DND-41 (cell line): ENCODE data around the gene LIME1.

Experiments used
- ATAC-seq: fragments of 200-7000 bp; cut with Tn5 transposase; 3 replicates; pipeline ENCODE4 v1.9.1; 2021; ENCODE audit warnings: low read depth; ENCODE audit not compliant: insufficient read depth
- DNase-seq: peaks from one replicate; pipeline ENCODE4 v3.0.0-alpha.2; 2020
- H2AFZ ChIP-seq: 2 replicates; pipeline ENCODE4 v1.6.0; 2012; ENCODE audit warnings: low read depth, low read length
- H3K27ac ChIP-seq: 2 replicates; pipeline ENCODE4 v1.5.1; 2012; ENCODE audit warnings: low read length, inconsistent platforms
- H3K27me3 ChIP-seq: fragments of 200-600 bp; sonication (generic); 2 replicates; pipeline ENCODE4 v1.6.0; 2012; ENCODE audit warnings: low read length, mild to moderate bottlenecking, inconsistent platforms; ENCODE audit not compliant: insufficient read depth, poor library complexity
- H3K36me3 ChIP-seq: 2 replicates; pipeline ENCODE4 v1.5.1; 2012; ENCODE audit warnings: low read length, inconsistent platforms; ENCODE audit not compliant: insufficient read depth
- H3K4me1 ChIP-seq: 2 replicates; pipeline ENCODE4 v1.5.1; 2012; ENCODE audit warnings: mild to moderate bottlenecking, low read length; ENCODE audit not compliant: insufficient read depth
- H3K4me2 ChIP-seq: 2 replicates; pipeline ENCODE4 v1.6.0; 2012; ENCODE audit warnings: mild to moderate bottlenecking, moderate library complexity, low read length, inconsistent platforms; ENCODE audit not compliant: insufficient read depth
- H3K4me3 ChIP-seq, 2 experiments: fragments of 200-600 bp in 1 of 2; shearing (Covaris generic) in 1 of 2; 2 replicates each; pipeline ENCODE4 v1.5.1; 2012 to 2016; ENCODE audit warnings: inconsistent platforms in 2 of 2, low read length in 2 of 2, mild to moderate bottlenecking in 2 of 2, low read depth in 1 of 2, moderate library complexity in 1 of 2
- H3K79me2 ChIP-seq: 2 replicates; pipeline ENCODE4 v1.6.0; 2012; ENCODE audit warnings: low read length, inconsistent platforms; ENCODE audit not compliant: insufficient read depth
- H3K9ac ChIP-seq: 2 replicates; pipeline ENCODE4 v1.6.0; 2012; ENCODE audit warnings: low read depth, mild to moderate bottlenecking, inconsistent platforms, low read length, moderate library complexity
- H3K9me3 ChIP-seq: 2 replicates; pipeline ENCODE4 v1.5.1; 2012; ENCODE audit warnings: low read length, moderate library complexity, mild to moderate bottlenecking, inconsistent platforms; ENCODE audit not compliant: insufficient read depth, severe bottlenecking
- H4K20me1 ChIP-seq: 2 replicates; pipeline ENCODE4 v1.6.0; 2012; ENCODE audit warnings: low read length; ENCODE audit not compliant: insufficient read depth
- EZH2 ChIP-seq: IDR thresholded peaks from 3 replicates; pipeline ENCODE4 v1.6.1; 2012; ENCODE audit warnings: borderline replicate concordance, low read depth, mild to moderate bottlenecking, moderate library complexity, low read length, inconsistent platforms; ENCODE audit not compliant: severe bottlenecking
- TF ChIP-seq, protein P1 (sequence below): IDR thresholded peaks from 2 replicates; pipeline ENCODE4 v1.5.1; 2012; ENCODE audit warnings: borderline replicate concordance, low read length, moderate library complexity, mild to moderate bottlenecking; ENCODE audit not compliant: poor library complexity, severe bottlenecking; ENCODE audit errors: extremely low read depth

The LIME1 gene

GRCh38 chr20:63778857-63779256, 42.4 kb downstream of the LIME1 start:
- Histone ChIP-seq H4K20me1 (no peaks in the 10 kb centered on the region), H3K36me3 (no peaks in the 10 kb centered on the region), H3K9ac (no peak overlapping the region), H3K27ac (no peak overlapping the region), H2AFZ (no peak overlapping the region), H3K79me2 (no peaks in the 10 kb centered on the region), H3K4me1 (no peaks in the 10 kb centered on the region), H3K4me3 (no peak overlapping the region), H3K4me2 (no peak overlapping the region), H3K9me3 (no peaks in the 10 kb centered on the region), H3K27me3 (no peaks in the 10 kb centered on the region)
- ATAC-seq: no peak
- no peak for TF ChIP-seq EZH2
- TF ChIP-seq, protein P1, sequence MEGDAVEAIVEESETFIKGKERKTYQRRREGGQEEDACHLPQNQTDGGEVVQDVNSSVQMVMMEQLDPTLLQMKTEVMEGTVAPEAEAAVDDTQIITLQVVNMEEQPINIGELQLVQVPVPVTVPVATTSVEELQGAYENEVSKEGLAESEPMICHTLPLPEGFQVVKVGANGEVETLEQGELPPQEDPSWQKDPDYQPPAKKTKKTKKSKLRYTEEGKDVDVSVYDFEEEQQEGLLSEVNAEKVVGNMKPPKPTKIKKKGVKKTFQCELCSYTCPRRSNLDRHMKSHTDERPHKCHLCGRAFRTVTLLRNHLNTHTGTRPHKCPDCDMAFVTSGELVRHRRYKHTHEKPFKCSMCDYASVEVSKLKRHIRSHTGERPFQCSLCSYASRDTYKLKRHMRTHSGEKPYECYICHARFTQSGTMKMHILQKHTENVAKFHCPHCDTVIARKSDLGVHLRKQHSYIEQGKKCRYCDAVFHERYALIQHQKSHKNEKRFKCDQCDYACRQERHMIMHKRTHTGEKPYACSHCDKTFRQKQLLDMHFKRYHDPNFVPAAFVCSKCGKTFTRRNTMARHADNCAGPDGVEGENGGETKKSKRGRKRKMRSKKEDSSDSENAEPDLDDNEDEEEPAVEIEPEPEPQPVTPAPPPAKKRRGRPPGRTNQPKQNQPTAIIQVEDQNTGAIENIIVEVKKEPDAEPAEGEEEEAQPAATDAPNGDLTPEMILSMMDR: no peak
- no peak for DNase-seq

- Histone ChIP-seq H2AFZ (no peak overlapping the region), H3K4me1 (0 out of 2 replicates have a peak, but pooled peaks cover 3% of the 10 kb centered on the region), H3K79me2 (no peaks in the 10 kb centered on the region), H3K36me3 (no peaks in the 10 kb centered on the region), H3K4me3 (no peak overlapping the region), H3K27ac (no peak overlapping the region), H3K9ac (no peak overlapping the region), H3K9me3 (no peaks in the 10 kb centered on the region), H3K4me2 (no peak overlapping the region), H3K27me3 (no peaks in the 10 kb centered on the region), H4K20me1 (no peaks in the 10 kb centered on the region)
- ATAC-seq (no peak), DNase-seq (no peak)
- TF ChIP-seq, protein P1: no peak
- TF ChIP-seq EZH2: no peak
These were observed 44.7 kb downstream of the LIME1 start for GRCh38 chr20:63781181-63781580.

- no peak overlapping the region for H3K4me2 ChIP-seq
These were observed 45.6 kb downstream of the LIME1 start for GRCh38 chr20:63782051-63782471.

More at GRCh38 chr20:63782051-63782471, 45.6 kb downstream of the LIME1 start:
- Histone ChIP-seq H3K4me3 (no peak overlapping the region), H3K9ac (no peak overlapping the region), H3K4me1 (0 out of 2 replicates have a peak, but pooled peaks cover 4% of the 10 kb centered on the region), H4K20me1 (no peaks in the 10 kb centered on the region; the same call in 1 of the 2 replicates), H3K27me3 (no peaks in the 10 kb centered on the region), H3K27ac (no peak overlapping the region), H3K36me3 (no peaks in the 10 kb centered on the region), H2AFZ (no peak overlapping the region), H3K9me3 (no peaks in the 10 kb centered on the region), H3K79me2 (no peaks in the 10 kb centered on the region)
- no peak for TF ChIP-seq EZH2
- TF ChIP-seq, protein P1: peak; percentile 43
- ATAC-seq (0 out of 3 replicates have a peak, but pooled peaks have one; percentile 44), DNase-seq (peak; percentile 54)
